Parathyroid adenoma (tissue), 2 donors: ENCODE data around the gene LSM14A.

Source experiments
- H2AFZ ChIP-seq: fragments of 300-600 bp; sonication (generic); one replicate; pipeline ENCODE4 v1.7.0; 2017; ENCODE audit warnings: antibody characterized with exemption, mild to moderate bottlenecking
- H3K27ac ChIP-seq: fragments of 300-600 bp; sonication (generic); one replicate; pipeline ENCODE4 v1.7.0; 2017
- H3K27me3 ChIP-seq: fragments of 300-600 bp; sonication (generic); one replicate; pipeline ENCODE4 v1.7.0; 2017; ENCODE audit warnings: low read length; ENCODE audit not compliant: control insufficient read depth, insufficient read depth
- H3K36me3 ChIP-seq: fragments of 300-600 bp; sonication (generic); one replicate; pipeline ENCODE4 v1.7.0; 2017; ENCODE audit warnings: low read length; ENCODE audit not compliant: control insufficient read depth, insufficient read depth
- H3K4me1 ChIP-seq: fragments of 300-600 bp; sonication (generic); one replicate; pipeline ENCODE4 v1.7.0; 2017; ENCODE audit warnings: control low read depth
- H3K4me2 ChIP-seq: fragments of 300-600 bp; sonication (generic); one replicate; pipeline ENCODE4 v1.7.0; 2017; ENCODE audit warnings: low read length
- H3K4me3 ChIP-seq: fragments of 300-600 bp; sonication (generic); one replicate; pipeline ENCODE4 v1.7.0; 2017; ENCODE audit warnings: low read depth, low read length
- H3K79me2 ChIP-seq: fragments of 300-600 bp; sonication (generic); one replicate; pipeline ENCODE4 v1.7.0; 2017; ENCODE audit warnings: control low read depth
- H3K9ac ChIP-seq: fragments of 300-600 bp; sonication (generic); one replicate; pipeline ENCODE4 v1.7.0; 2017; ENCODE audit warnings: mild to moderate bottlenecking
- H3K9me3 ChIP-seq: fragments of 300-600 bp; sonication (generic); one replicate; pipeline ENCODE4 v1.7.0; 2017; ENCODE audit warnings: low read length; ENCODE audit not compliant: control insufficient read depth
- TF ChIP-seq, protein P1 (sequence below): fragments of 300-600 bp; sonication (generic); IDR thresholded peaks from one replicate; pipeline ENCODE4 v1.7.0; 2017; ENCODE audit warnings: antibody characterized with exemption, mild to moderate bottlenecking
- donor health status: primary hyperparathyroidism.

Gene LSM14A

GRCh38 chr19:34273121-34273520 is 100.8 kb downstream of the LSM14A start:
- no peaks in the 10 kb centered on the region for H3K36me3 ChIP-seq
- no peak overlapping the region for H3K27ac ChIP-seq
- no peak overlapping the region for H2AFZ ChIP-seq
- peaks cover 17% of the 10 kb centered on the region for H3K4me1 ChIP-seq
- no peak overlapping the region for H3K4me2 ChIP-seq
- peaks cover 52% of the 10 kb centered on the region for H3K79me2 ChIP-seq
- H3K9ac ChIP-seq: no peak overlapping the region
- no peak overlapping the region for H3K4me3 ChIP-seq
- TF ChIP-seq, protein P1, sequence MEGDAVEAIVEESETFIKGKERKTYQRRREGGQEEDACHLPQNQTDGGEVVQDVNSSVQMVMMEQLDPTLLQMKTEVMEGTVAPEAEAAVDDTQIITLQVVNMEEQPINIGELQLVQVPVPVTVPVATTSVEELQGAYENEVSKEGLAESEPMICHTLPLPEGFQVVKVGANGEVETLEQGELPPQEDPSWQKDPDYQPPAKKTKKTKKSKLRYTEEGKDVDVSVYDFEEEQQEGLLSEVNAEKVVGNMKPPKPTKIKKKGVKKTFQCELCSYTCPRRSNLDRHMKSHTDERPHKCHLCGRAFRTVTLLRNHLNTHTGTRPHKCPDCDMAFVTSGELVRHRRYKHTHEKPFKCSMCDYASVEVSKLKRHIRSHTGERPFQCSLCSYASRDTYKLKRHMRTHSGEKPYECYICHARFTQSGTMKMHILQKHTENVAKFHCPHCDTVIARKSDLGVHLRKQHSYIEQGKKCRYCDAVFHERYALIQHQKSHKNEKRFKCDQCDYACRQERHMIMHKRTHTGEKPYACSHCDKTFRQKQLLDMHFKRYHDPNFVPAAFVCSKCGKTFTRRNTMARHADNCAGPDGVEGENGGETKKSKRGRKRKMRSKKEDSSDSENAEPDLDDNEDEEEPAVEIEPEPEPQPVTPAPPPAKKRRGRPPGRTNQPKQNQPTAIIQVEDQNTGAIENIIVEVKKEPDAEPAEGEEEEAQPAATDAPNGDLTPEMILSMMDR: no peak
- no peaks in the 10 kb centered on the region for H3K27me3 ChIP-seq
- no peaks in the 10 kb centered on the region for H3K9me3 ChIP-seq

DNA sequence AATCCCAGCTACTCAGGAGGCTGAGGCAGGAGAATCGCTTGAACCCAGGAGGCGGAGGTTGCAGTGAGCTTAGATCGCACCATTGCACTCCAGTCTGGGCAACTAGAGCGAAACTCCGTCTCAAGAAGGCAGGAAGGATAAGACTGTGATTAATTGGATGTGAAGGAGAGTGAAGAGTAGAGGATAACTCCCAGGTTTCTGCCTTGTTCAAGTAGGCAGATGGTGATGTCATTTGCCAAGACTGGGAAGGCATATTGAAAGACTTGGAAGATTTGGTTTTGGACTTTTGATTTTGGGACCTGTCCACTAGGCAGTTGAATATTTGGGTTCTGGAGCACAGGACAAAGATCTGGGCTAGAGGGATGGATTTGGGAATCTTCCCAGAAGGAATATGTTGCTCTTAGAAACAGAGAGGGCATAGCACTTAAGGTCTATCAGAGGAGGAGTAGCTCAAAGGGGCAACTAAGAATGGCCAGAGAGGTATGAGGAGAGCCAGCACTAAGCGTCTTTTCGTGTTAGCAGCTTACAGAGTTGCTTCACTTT is 102.1 kb downstream of the LSM14A start:
- Histone ChIP-seq H3K27ac (no peak overlapping the region), H3K4me3 (no peak overlapping the region), H3K9me3 (no peaks in the 10 kb centered on the region), H3K79me2 (peaks cover 58% of the 10 kb centered on the region), H3K9ac (no peak overlapping the region), H3K36me3 (no peaks in the 10 kb centered on the region), H3K4me1 (peaks cover 14% of the 10 kb centered on the region), H2AFZ (no peak overlapping the region), H3K4me2 (no peak overlapping the region), H3K27me3 (no peaks in the 10 kb centered on the region)
- TF ChIP-seq, protein P1: no peak

- Histone ChIP-seq H3K27ac (no peak overlapping the region), H3K4me2 (no peak overlapping the region), H3K79me2 (peaks cover 60% of the 10 kb centered on the region), H3K4me3 (no peak overlapping the region), H3K9ac (no peak overlapping the region), H3K36me3 (no peaks in the 10 kb centered on the region), H3K9me3 (no peaks in the 10 kb centered on the region), H2AFZ (no peak overlapping the region), H3K4me1 (peaks cover 8% of the 10 kb centered on the region), H3K27me3 (no peaks in the 10 kb centered on the region)
- TF ChIP-seq, protein P1: no peak
Observed at GRCh38 chr19:34274827-34275625, 102.7 kb downstream of the LSM14A start.

GRCh38 chr19:34275705-34276104 is 103.4 kb downstream of the LSM14A start:
- peaks cover 1% of the 10 kb centered on the region for H3K4me1 ChIP-seq
- H3K4me3 ChIP-seq: no peak overlapping the region
- H3K79me2 ChIP-seq: peaks cover 57% of the 10 kb centered on the region
- H3K9ac ChIP-seq: no peak overlapping the region
- TF ChIP-seq, protein P1: no peak
- no peaks in the 10 kb centered on the region for H3K36me3 ChIP-seq
- H3K27me3 ChIP-seq: no peaks in the 10 kb centered on the region
- H3K4me2 ChIP-seq: no peak overlapping the region
- H2AFZ ChIP-seq: no peak overlapping the region
- no peaks in the 10 kb centered on the region for H3K9me3 ChIP-seq
- H3K27ac ChIP-seq: no peak overlapping the region
